ENCODE results near the gene TM9SF2.
"Not testable (repeated sequence)": the region's sequence is repeated elsewhere in the genome, so short reads cannot be mapped to it uniquely, and the experiment has no call there.

TM9SF2 gene, protein sequence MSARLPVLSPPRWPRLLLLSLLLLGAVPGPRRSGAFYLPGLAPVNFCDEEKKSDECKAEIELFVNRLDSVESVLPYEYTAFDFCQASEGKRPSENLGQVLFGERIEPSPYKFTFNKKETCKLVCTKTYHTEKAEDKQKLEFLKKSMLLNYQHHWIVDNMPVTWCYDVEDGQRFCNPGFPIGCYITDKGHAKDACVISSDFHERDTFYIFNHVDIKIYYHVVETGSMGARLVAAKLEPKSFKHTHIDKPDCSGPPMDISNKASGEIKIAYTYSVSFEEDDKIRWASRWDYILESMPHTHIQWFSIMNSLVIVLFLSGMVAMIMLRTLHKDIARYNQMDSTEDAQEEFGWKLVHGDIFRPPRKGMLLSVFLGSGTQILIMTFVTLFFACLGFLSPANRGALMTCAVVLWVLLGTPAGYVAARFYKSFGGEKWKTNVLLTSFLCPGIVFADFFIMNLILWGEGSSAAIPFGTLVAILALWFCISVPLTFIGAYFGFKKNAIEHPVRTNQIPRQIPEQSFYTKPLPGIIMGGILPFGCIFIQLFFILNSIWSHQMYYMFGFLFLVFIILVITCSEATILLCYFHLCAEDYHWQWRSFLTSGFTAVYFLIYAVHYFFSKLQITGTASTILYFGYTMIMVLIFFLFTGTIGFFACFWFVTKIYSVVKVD

DNA sequence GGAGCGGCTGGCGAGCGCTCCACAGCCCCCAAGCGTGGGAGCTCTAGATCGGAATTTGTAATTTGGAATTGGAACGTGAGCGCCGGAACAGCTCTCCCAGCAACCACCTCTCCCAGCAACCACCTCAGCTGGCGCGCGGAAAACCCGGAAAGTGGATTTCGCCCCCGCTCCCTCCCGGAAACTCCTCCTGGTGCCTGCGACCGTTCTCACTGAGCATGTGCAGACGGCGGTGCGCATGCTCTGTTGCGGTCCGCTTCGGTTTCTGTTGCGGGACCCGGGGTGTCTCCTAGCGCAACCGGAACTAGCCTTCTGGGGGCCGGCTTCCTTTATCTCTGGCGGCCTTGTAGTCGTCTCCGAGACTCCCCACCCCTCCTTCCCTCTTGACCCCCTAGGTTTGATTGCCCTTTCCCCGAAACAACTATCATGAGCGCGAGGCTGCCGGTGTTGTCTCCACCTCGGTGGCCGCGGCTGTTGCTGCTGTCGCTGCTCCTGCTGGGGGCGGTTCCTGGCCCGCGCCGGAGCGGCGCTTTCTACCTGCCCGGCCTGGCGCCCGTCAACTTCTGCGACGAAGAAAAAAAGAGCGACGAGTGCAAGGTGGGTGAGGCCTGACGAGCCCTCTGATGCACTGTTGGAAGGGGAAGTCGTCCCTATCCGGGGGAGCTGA is at the start of gene TM9SF2:
Gene TM9SF2, plus strand, starts transcription at position 289 of the 664 bp plus-strand sequence. Its CDS starts 135 bp downstream, at position 424.
- DNase-seq (ENCODE audit: low spot score) = peak; percentile 98

DNA sequence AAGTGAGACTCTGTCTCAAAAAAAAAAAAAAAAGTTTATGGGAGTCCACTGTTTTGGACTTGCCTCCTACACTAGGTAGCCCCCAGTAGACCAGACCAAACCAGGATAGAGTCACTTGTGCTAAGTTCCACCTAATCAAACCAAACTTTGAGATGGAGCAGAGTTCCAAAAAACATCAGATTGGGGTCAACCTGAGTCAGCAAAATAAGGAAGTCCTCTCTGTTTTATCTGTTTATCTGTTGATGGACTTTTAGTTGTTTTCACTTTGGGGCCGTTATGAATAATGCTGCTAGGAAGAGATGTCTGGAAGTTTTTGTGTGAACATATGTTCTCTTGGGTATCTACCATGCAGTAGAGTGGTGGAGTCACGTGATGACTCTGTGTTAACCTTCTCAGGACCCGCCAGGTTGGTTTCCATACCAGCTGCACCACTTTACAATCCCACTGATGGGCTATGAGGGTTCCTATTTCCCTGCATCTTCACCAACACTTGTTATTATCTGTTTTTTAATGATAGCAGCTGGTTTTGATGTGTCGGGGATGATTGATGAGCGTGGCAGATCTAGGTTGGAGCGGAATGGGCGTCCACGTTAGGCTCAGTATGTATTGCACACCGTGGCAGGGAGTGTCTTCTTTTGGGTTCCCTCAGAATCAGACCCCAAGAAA is 46.6 kb upstream of the TM9SF2 start:
- no peak for DNase-seq (ENCODE audit: low spot score)

DNA sequence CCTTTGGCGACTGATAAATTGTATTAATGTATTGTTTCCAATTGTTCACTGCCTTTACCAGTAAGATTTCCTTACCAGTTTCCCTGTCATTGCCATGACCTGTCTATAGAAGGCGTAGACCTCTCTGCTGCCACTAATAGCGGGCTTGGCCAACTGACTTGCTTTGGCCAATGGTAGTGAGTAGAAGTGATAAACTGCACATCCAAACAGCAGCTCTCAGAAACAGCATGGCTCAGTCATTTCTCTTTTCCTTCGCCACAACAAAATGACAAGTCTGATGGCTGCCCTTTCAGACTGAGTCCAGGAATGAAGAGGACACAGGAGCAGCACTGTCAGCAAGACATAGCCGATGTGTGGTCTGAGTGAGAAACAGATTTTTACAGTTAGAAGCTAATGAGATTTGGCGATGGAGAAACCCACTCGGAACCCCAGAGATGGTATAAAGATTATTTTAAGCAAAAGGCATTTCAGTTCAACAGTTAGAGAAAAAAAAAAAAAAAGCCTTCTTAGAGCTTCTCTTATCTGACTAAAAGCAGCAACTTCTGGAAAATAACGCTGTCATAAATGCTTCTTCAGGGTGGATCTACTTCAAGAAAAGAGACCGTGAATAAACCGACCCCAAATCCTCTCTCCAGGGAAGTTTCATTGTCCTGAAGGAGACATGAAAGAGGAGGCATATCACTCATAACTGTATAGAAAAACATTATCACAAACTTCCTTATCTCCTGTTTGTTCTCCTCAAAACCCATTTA is 42.0 kb upstream of the TM9SF2 start:
- no peak for DNase-seq (ENCODE audit: low spot score)

DNA sequence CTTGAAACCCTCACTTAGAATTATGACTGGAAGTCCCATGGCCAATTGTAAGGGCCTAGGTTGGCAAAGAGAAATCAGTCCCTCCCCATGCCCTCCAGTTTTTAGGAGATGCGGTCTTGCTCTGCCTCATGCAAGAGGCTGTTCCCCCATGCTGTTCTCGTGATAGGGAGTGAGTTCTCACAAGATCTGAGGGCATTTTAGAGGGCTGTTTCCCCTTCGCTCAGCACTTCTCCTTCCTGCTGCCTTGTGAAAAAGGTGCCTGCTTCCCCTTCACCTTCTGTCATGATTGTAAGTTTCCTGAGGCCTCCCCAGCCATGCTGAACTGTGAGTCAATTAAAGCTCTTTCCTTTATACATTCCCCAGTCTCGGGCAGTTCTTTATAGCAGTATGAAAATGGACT is 40.5 kb upstream of the TM9SF2 start:
- not testable (repeated sequence) for DNase-seq (ENCODE audit: low spot score)

DNA sequence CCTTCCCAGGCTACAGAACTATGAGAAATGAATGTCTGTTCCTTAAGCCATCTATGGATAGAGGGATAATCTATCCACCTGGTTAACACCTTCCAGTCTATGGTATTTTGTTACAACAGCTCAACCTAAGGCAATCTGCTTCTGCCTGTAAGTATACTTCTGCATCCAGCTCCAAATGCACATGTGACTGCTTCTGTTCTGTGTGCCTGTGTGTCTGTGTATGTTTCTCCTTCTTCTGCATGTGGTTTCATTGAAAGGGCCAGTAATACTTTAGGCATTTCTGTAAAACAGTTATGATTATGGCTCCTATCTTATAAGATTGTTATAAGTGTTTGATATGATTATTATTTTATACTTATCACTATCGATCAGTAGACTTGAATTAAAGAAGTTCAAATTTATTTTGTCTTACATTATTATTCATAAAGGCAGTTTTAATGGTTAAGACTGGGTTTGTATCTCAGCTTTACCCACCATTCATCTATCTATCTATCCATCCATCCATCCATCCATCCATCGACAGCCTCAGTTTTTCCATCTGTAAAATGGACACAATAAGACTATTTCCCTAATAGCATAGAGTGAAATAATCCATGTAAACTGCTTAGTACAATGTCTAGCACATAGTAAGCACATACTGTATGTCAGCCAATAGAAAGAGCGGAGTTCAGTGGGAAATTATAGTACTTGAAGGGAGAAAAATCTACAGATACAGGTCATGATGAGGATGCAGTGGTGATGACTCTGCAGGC is 37.5 kb upstream of the TM9SF2 start:
- DNase-seq (ENCODE audit: low spot score) = no peak

DNA sequence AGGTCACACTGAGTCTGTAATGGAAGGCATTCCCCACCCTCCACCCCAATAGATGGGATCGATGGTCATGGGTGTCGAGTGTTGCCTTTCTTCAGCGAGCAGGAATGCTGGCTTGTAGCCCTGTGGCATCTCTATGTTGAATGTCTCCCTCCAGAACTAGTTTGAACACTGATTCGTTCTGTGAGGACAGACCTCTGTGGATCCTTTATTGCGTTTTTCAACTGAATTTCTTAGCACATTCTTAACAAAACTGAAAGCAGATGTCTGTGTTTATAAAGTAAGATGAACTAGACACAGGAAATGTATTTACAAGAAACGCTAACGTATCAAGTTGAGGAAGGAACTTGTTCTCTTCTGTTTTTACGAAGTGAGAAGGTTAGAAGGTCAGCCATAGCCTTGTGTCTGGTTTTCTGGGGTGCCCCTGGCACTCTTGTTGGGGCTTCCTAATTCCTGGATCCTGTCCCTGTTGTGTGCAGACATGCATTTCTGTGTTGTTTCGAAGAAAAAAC is 36.8 kb upstream of the TM9SF2 start:
- DNase-seq (ENCODE audit: low spot score) = no peak

DNA sequence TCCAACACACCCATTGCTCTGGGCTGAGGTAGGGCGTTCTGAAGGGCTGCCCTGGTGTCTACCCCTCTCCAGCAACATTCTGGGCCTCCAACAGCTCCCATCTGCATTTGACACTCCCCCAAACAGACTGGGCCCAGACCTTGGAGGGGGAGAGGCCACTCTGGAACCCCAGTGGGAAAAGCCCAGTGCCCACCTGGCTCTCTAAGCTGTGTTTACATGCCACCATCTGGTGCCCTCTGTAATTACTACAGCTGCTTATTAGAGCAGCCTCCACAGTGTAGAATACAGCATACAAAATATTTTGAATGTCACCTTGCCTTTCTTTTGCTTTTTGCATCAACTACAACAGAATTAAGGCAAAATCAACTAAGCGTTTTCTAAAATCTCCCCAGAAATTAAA is 35.8 kb upstream of the TM9SF2 start:
- DNase-seq (ENCODE audit: low spot score) = no peak

DNA sequence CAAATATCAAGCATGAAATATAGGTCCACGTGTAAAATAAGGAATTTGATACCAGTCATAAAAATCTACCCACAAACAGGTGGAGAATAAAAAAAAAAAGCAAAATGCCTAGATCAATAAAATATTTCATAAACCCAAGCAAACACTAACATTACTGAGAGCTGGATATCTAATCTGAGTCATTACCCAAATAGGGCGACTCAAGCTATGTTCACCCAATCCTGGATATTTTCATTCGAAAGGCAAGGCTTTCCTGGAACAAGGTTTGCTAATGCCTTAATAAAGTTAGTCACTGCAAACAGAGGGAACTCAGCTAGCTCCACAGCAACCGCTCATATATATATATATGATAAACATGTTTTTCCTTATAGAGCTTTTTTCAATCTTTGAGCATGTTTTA is 33.5 kb upstream of the TM9SF2 start:
- DNase-seq (ENCODE audit: low spot score) = no peak

DNA sequence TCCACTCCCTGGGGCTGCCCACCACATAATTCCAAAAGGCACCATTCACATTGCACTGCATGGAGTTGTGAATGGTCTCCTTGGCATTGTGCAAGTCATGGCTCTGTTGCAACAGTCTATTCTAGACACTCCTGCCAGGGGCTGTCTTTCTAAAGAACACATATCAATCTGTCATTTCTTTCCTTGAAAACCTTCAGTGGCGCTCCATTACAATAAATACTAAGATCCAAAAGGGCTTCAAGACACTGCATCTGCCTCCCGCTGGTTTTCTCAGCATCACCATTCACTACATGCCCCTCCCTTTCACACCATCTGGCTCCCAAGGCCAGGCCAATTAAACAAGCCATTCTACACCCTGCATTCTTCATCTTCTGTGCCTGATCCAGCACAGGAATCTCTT is 32.2 kb upstream of the TM9SF2 start:
- DNase-seq (ENCODE audit: low spot score) = no peak

DNA sequence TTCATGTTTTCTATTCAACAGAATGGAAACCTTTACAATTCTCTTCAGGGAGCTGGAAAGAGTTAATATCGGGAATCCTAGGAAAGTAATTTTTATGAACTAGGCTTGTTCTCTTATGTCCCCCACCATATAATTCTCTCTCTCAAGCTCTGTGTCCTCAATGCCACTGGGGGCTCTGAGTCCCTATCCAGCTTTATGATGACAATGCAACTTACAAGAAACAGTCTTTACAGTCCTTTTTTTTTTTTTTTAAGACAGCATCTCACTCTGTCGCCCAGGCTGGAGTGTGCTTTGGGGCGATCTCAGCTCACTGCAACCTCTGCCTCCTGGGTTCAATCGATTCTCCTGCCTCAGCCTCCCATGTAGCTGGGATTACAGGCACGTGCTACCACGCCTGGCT is 31.2 kb upstream of the TM9SF2 start:
- DNase-seq (ENCODE audit: low spot score) = no peak

DNA sequence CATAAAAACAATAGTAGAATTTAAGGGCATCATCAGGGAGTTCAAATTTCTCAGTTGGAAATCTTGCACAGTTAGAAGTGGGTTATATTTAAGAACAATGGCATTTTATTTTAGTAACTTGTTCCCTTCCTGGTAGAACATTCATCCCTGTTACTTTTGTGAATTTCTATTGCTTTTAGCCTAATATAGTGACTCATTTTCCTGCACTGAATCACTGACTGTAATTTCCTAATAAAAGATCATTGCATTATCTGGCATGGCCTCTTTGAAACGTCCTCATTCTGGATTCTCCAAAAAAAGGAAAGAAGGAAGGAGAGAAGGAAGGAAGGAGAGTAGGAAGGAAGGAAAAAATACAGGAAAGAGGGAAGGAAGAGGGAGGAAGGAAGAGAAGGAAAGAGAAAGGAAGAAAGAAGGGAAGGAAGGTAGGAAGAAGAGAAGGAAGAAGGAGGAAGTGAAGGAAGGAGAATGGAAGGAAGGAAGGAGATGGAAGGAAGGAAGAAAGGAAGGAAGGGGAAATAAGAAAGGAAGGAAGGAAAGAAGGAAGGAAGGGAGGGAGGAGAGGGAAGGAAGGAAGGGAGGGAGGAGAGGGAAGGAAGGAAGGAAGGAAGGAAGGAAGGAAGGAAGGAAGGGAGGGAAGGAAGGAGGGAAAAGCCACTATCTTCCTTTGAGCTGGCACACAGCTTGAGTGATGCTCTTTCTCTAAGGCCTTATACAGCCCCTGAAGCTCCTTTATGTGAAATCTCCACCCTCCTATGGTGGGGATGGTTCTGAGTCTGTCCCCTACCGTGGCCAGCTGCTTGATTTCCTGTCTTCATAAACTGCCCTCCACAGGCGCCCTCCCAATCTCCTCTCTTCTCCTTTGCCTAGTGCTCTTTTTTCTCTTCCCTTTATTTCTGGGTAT is 29.8 kb upstream of the TM9SF2 start:
- DNase-seq (ENCODE audit: low spot score) = no peak

DNA sequence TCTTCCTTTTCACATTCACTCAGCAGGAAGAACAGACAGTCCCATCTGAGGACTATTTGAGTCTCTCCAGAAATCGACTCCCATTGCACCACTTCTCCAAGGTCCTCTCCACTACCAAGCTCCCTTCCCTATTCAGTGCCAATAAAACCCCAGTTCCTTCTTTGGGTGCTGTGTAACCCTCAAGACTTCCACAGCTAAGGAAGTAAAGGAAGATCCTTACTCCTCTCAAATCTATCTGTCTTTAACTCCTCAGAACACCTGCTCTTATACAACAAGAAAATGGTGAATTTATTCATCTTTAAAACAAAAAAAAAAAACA is 29.2 kb upstream of the TM9SF2 start:
- DNase-seq (ENCODE audit: low spot score) = no peak

DNA sequence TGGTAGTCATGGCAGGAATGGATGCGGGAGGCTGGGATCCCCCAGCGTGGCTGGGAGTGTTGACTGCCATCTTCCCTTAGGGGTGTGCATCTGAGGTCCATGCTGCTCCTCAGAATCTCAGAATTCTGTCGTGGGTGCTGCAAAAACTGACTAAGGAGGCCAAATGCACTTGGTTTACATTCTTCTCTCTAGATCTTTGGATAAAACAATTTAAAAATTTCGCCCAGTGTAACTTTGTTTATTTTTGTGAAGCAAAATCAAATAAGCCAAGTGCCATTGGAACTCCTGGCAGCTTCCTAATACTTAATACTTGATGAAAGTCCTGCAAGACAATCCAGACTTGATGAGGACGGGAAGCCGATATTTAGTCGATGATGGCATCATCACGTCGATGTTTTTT is 27.8 kb upstream of the TM9SF2 start:
- no peak for DNase-seq (ENCODE audit: low spot score)

DNA sequence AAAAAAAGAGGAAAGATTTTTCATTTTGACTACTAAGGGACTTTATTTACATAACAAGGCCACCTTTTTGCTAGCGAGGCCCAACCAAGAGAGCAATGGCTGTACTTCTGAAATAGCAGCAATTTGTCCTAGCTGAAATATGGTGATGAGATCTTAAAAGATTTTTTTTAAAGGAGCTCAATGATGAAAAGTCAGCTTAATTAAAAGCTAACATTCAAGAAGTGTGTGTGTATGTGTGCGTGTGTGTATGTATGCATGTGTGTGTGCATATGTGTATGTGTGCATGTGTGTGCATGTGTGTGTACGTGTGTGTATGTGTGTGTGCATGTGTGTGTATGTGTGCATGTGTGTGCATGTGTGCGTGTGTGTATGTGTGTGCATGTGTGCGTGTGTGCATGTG is 24.6 kb upstream of the TM9SF2 start:
- DNase-seq (ENCODE audit: low spot score) = no peak

DNA sequence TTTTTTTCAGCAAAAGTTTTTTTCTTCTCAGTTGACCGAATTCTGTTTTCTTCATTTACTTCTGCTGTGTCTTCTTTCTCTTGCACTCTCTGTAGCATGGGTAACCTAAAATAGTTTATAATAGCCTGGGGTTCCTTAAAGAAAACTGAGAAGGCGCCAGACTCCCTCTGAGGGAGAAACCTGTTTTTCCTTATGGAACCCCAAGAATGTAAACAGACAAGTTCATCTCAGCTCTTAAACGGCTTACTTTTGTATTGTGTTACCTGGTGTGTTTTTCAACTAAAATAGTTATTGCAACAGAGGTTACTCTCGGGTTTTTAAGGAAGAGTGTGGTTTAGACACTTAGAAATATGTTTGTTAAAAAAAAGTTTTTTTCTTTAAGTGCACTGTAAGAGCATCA is 23.8 kb upstream of the TM9SF2 start:
- no peak for DNase-seq (ENCODE audit: low spot score)

DNA sequence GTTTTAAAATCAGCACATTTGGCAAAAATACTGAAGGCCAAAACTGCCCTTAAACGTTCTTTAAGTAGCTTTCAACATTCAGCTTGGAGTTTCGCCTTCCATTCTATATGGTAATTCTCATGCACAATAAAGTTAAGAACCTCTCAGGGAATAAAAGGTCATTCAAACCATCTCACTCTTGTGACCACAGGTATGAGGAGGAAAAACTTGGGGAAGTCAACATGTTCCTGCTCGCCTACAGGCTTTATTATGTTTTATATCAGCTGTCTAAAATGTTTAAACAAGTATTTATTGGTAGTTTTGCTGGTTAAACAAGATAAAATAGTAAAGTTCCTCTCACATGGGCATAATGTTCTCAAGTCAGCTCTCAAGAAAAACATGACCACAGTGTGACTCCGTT is 19.9 kb upstream of the TM9SF2 start:
- DNase-seq (ENCODE audit: low spot score) = no peak

DNA sequence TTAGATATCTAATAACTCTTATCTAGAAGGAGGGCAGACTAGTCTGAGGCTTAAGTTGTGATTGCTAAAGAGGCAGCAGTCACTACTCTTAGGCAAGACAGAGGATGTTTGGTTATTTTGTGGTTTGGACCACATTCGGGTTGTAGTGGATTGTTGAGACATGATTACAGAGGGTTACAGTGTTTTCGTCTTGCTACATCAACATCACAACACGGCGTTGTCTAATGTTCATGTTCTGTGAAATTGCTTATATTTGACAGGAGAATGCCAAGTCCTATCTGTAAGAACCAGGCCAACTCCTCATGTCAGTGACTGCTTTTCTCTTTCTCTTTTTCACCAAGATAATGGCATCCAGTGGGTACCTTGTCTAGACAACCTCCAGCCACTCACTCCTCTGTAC is 16.8 kb upstream of the TM9SF2 start:
- DNase-seq (ENCODE audit: low spot score) = no peak

DNA sequence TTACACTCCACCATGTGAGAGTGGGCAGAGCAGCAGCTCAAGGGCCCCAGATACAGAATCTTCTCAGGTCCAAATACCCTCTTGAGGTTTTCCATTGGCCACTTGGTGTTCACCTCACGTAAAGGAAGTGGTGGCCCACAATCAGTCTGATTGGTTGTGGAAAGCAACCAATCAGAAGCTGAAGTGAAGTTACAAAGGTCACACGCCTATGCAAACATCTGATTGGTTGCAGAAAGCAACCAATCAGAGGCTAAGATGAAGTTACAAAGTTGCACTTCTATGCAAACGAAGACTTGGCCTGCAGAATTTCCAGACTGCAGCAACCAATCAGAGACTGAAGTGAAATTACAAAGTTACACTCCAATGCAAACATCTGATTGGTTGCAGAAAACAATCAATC is 14.3 kb upstream of the TM9SF2 start:
- no peak for DNase-seq (ENCODE audit: low spot score)

DNA sequence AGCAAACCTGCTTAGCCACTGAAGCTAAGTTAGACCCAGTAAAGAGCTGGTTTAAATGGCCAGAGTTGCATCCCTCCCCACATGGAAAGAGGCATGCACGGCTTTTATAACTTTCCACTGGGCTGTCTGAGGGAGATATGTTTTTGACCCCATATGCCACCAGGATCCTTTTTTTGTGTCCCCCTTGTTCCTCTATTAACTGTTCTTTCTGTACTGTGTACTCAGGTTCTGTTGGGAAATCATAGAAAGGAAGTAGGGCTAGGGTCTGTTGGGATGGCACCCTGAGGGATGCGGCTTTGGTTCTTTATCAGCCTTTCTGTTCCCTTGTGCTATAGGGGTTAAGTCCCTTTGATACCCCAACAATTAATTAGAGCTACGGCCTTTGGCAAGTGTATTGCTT is 12.2 kb upstream of the TM9SF2 start:
- DNase-seq (ENCODE audit: low spot score) = no peak

DNA sequence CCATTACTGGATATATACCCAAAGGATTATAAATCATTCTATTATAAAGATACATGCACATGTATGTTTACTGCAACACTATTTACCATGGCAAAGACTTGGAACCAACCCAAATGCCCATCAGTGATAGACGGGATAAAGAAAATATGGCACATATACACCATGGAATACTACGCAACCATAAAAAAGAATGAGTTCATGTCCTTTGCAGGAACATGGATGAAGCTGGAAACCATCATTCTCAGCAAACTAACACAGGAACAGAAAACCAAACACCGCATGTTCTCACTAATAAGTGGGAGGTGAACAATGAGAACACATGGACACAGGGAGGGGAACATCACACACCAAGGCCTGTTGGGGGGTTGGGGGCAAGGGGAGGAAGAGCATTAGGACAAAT is 9.5 kb upstream of the TM9SF2 start:
- DNase-seq (ENCODE audit: low spot score) = not testable (repeated sequence)

Data from hematopoietic multipotent progenitor cell treated with erythropoietin and hydrocortisone succinate and interleukin-3 and kit ligand, for 17 days (in vitro differentiated cells).